Fibroblast of lung (primary cell): Measurements from ENCODE around the gene DAGLB. TPM values are rescaled to one million over a fixed set of nuclear protein-coding genes. Genes with fewer than 3 reads are reported as not detected.
A peak's percentile ranks its signal among the peaks of the same experiment; 100 is the strongest.
"Not testable (repeated sequence)": the region's sequence is repeated elsewhere in the genome, so short reads cannot be mapped to it uniquely, and the experiment has no call there.

Experiments
- DNase-seq, 2 donors: peaks; one replicate each; pipeline versions ENCODE4 v3.0.0 to v3.0.0-alpha.2; 2010; ENCODE audit warnings: low read depth in 2 of 2
- H2AFZ ChIP-seq: 2 replicates; pipeline ENCODE4 v1.5.1; 2012; ENCODE audit warnings: low read length, control low read depth, inconsistent platforms
- H3K27ac ChIP-seq: 2 replicates; pipeline ENCODE4 v1.5.1; 2011; ENCODE audit warnings: low read length, control low read depth; ENCODE audit not compliant: insufficient read depth
- H3K27me3 ChIP-seq: 2 replicates; pipeline ENCODE4 v1.5.1; 2011; ENCODE audit warnings: mild to moderate bottlenecking, low read length; ENCODE audit not compliant: control insufficient read depth, insufficient read depth
- H3K36me3 ChIP-seq: 2 replicates; pipeline ENCODE4 v1.5.1; 2011; ENCODE audit warnings: low read length; ENCODE audit not compliant: control insufficient read depth, insufficient read depth
- H3K4me1 ChIP-seq: 2 replicates; pipeline ENCODE4 v1.5.1; 2011; ENCODE audit warnings: low read length; ENCODE audit not compliant: control insufficient read depth, insufficient read depth; ENCODE audit errors: extremely low read depth
- H3K4me2 ChIP-seq: 2 replicates; pipeline ENCODE4 v1.5.1; 2011; ENCODE audit warnings: low read length, control low read depth; ENCODE audit not compliant: insufficient read depth; ENCODE audit errors: extremely low read depth
- H3K4me3 ChIP-seq, 4 experiments: fragments of 200-600 bp in 1 of 4; sonication (generic) in 1 of 4; replicated peaks in 1 of 4; 2 replicates each; pipeline ENCODE4 v1.5.1; 2011 to 2016; ENCODE audit warnings: low read length in 4 of 4, low read depth in 3 of 4, mild to moderate bottlenecking in 3 of 4, control low read depth in 2 of 4, inconsistent platforms in 1 of 4, mixed read lengths in 1 of 4; ENCODE audit not compliant: insufficient read depth in 1 of 4; ENCODE audit errors: control extremely low read depth in 1 of 4
- H3K79me2 ChIP-seq: 2 replicates; pipeline ENCODE4 v1.5.1; 2012; ENCODE audit warnings: mild to moderate bottlenecking, low read length, inconsistent platforms; ENCODE audit not compliant: control insufficient read depth, insufficient read depth
- H3K9ac ChIP-seq: 2 replicates; pipeline ENCODE4 v1.5.1; 2011; ENCODE audit warnings: mild to moderate bottlenecking, low read length, control low read depth; ENCODE audit not compliant: insufficient read depth
- H3K9me3 ChIP-seq: 2 replicates; pipeline ENCODE4 v1.5.1; 2012; ENCODE audit warnings: low read depth, low read length; ENCODE audit not compliant: control insufficient read depth, insufficient read depth
- H4K20me1 ChIP-seq: 2 replicates; pipeline ENCODE4 v1.5.1; 2011; ENCODE audit warnings: low read length; ENCODE audit not compliant: control insufficient read depth, insufficient read depth; ENCODE audit errors: extremely low read depth
- CTCF ChIP-seq, 2 donors: IDR thresholded peaks in 1 of 2; conservative IDR thresholded peaks in 1 of 2; 1 replicate in 1 of 2; 2 replicates in 1 of 2; pipeline ENCODE4 v1.5.1; 2011 to 2012; ENCODE audit warnings: low read length in 2 of 2, control low read depth in 1 of 2, inconsistent platforms in 1 of 2, low read depth in 1 of 2, mild to moderate bottlenecking in 1 of 2
- EZH2 ChIP-seq: IDR thresholded peaks from 2 replicates; pipeline ENCODE4 v1.5.1; 2012; ENCODE audit warnings: low read length, control low read depth, mild to moderate bottlenecking; ENCODE audit errors: missing control alignments
- polyA plus RNA-seq, 2 donors: library from polyadenylated mRNA; depleted of rRNA in 1 of 2; stranded (reverse) in 1 of 2; unstranded in 1 of 2; fragments of >200 nt; gene quantifications; 2 replicates each; pipeline ENCODE4 v1.2.1, GENCODE V29; 2011 to 2012; ENCODE audit warnings: missing spikeins in 1 of 2
- total RNA-seq: library from RNA; depleted of rRNA; stranded (reverse); fragments of >200 nt; gene quantifications from 2 replicates; pipeline ENCODE4 v1.2.1, GENCODE V29; 2014

DAGLB gene
- total and polyA plus RNA-seq, 2 donors (not counting 1 experiment from before 2014, with no cell fraction given), result 17.3 to 22.6 TPM

DNA sequence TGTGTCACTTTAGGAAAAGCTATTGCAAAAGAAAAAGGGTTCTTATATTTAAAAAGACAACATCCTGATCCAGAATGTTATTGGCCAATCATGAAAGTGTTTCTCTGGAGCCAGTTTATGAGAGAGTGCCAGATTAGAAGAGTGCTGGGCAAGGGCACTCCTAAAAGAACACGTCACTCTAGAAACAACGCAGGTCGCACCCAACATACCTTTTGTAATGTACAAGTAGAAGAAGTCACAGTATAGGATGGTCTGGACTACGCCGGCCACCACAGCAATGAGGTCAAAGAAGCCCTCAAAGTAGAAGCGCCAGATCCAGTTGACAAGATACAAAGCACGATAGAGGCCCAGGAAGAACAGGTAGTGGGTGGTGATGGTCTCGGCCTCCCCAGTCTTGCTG is 18.1 kb upstream of the DAGLB start:
- Histone ChIP-seq H4K20me1 (peaks cover 2% of the 10 kb centered on the region), H3K4me2 (no peak overlapping the region), H3K9ac (no peak overlapping the region), H3K9me3 (no peaks in the 10 kb centered on the region), H3K4me3 (no peak overlapping the region), H3K79me2 (peaks cover 21% of the 10 kb centered on the region), H2AFZ (no peak overlapping the region), H3K27ac (no peak overlapping the region), H3K27me3 (no peaks in the 10 kb centered on the region), H3K36me3 (peaks cover 34% of the 10 kb centered on the region), H3K4me1 (peaks cover 5% of the 10 kb centered on the region)
- DNase-seq, result no peak
- no peak for TF ChIP-seq CTCF (conservative IDR thresholded peaks at IDR 0.05 in 1 of 2, IDR thresholded peaks at IDR 0.05 in 1 of 2; ENCODE audit: low read depth in 1 of 2, low read length in 2 of 2)
- TF ChIP-seq EZH2, result no peak

- H3K27ac ChIP-seq, result not testable (repeated sequence)
These were observed 15.9 kb upstream of the DAGLB start for GRCh38 chr7:6463609-6464008.

DNA sequence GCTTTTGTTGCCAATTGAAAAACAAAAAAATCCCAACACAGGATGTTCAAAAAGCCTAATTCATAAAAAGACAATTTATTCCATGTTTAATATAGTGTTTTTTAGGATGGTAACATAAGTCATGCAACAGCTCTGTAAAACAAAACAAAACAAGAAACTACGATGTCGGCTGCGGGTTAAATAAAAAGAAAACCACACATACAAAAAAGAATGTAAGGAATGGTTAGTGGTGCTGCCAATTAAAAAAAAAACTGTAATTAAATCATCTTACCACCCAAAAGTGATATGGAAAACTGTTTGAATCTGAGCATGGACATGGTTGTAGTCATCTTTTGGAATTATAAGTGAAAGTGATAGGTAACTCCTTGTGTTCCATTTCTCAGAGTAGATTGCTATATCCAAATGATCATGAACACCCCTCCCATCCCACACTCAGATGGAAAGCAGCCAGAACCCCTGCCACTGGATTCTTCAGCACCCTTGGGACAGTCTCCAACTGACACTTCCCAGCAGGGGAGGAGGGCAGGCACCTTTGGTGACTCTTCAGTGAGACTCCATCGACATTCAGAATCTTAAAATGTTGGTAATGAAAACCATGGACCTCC is 14.3 kb upstream of the DAGLB start:
- no peak overlapping the region for H3K4me3 ChIP-seq
- H3K9me3 ChIP-seq, result no peaks in the 10 kb centered on the region
- H3K27me3 ChIP-seq, result no peaks in the 10 kb centered on the region
- H3K79me2 ChIP-seq, result peaks cover 9% of the 10 kb centered on the region
- no peak overlapping the region for H3K27ac ChIP-seq
- H3K4me1 ChIP-seq, result peaks cover 5% of the 10 kb centered on the region
- H3K36me3 ChIP-seq, result peaks cover 26% of the 10 kb centered on the region
- peak in 1 of 2 donors; percentile 19 for DNase-seq
- TF ChIP-seq CTCF (conservative IDR thresholded peaks at IDR 0.05 in 1 of 2, IDR thresholded peaks at IDR 0.05 in 1 of 2; ENCODE audit: low read depth in 1 of 2, low read length in 2 of 2), result no peak
- no peak for TF ChIP-seq EZH2
- H2AFZ ChIP-seq, result no peak overlapping the region
- no peak overlapping the region for H3K4me2 ChIP-seq
- H4K20me1 ChIP-seq, result peaks cover 2% of the 10 kb centered on the region
- H3K9ac ChIP-seq, result no peak overlapping the region

More at GRCh38 chr7:6463609-6464008, 15.9 kb upstream of the DAGLB start:
- H3K27me3 ChIP-seq, H3K4me2 ChIP-seq, H3K4me3 ChIP-seq, H4K20me1 ChIP-seq, H3K9me3 ChIP-seq, H3K4me1 ChIP-seq, H2AFZ ChIP-seq, H3K9ac ChIP-seq, DNase-seq: not testable (repeated sequence)
- peaks cover 30% of the 10 kb centered on the region for H3K36me3 ChIP-seq
- H3K79me2 ChIP-seq, result peaks cover 12% of the 10 kb centered on the region
